Heart left ventricle (tissue), 16 donors: ENCODE data around the gene ESM1. TPM values are rescaled to one million over a fixed set of nuclear protein-coding genes. Genes with fewer than 3 reads are reported as not detected.

Experiments
- ATAC-seq, 4 donors: fragments of 200-7000 bp; cut with Tn5 transposase; one replicate each; pipeline ENCODE4 v1.9.1; 2020 to 2022; ENCODE audit warnings: moderate library complexity in 4 of 4, mild to moderate bottlenecking in 3 of 4, moderate number of reproducible peaks in 1 of 4
- DNase-seq, 5 donors: peaks; one replicate each; pipeline ENCODE4 v3.0.0-alpha.2; 2020
- H3K27ac ChIP-seq, 12 donors: fragments of 200-600 bp; sonication (generic) in 4 of 12; one replicate each; pipeline versions ENCODE4 v1.5.0 to v1.8.0; 2016 to 2022; ENCODE audit warnings: mild to moderate bottlenecking in 2 of 12
- H3K27me3 ChIP-seq, 9 donors: fragments of 200-600 bp; sonication (generic) in 2 of 9; one replicate each; pipeline versions ENCODE4 v1.5.1 to v1.8.0; 2016 to 2022; ENCODE audit warnings: mild to moderate bottlenecking in 3 of 9
- H3K36me3 ChIP-seq, 9 donors: fragments of 200-600 bp; sonication (generic) in 2 of 9; one replicate each; pipeline versions ENCODE4 v1.5.0 to v1.8.0; 2018 to 2022; ENCODE audit warnings: mild to moderate bottlenecking in 2 of 9
- H3K4me1 ChIP-seq, 12 donors: fragments of 200-600 bp; sonication (generic) in 4 of 12; one replicate each; pipeline versions ENCODE4 v1.5.0 to v1.8.0; 2016 to 2022; ENCODE audit warnings: mild to moderate bottlenecking in 3 of 12
- H3K4me3 ChIP-seq, 12 donors: fragments of 200-600 bp; sonication (generic) in 4 of 12; one replicate each; pipeline versions ENCODE4 v1.5.0 to v1.8.0; 2017 to 2022; ENCODE audit warnings: mild to moderate bottlenecking in 9 of 12, moderate library complexity in 4 of 12
- H3K9me3 ChIP-seq, 12 donors: fragments of 200-600 bp; sonication (generic) in 4 of 12; one replicate each; pipeline versions ENCODE4 v1.5.0 to v1.8.0; 2016 to 2022; ENCODE audit warnings: mild to moderate bottlenecking in 1 of 12
- CTCF ChIP-seq, 12 donors: fragments of 200-600 bp; sonication (generic) in 4 of 12; IDR thresholded peaks; one replicate each; pipeline versions ENCODE4 v1.5.0 to v1.8.0; 2018 to 2022; ENCODE audit warnings: antibody characterized with exemption in 12 of 12, mild to moderate bottlenecking in 5 of 12
- POLR2A ChIP-seq, 2 donors: fragments of 450-650 bp; IDR thresholded peaks; one replicate each; pipeline ENCODE4 v1.6.1; 2017; ENCODE audit warnings: antibody characterized with exemption in 2 of 2, mild to moderate bottlenecking in 2 of 2, moderate library complexity in 2 of 2
- WGBS, 4 donors: extraction: QIAGEN DNeasy Blood & Tissue Kit in 2 of 4; methylation state at CpG; one replicate each; pipeline versions ENCODE4 v1.1.5 to v1.1.7; 2013 to 2018; 5-methylcytosine and 5-hydroxymethylcytosine counted together
- intact Hi-C, 10 donors: fragments of 100-400 bp; cut with DNase I; formaldehyde crosslinking; loops; one replicate each; pipeline versions ENCODE4 v1.11.1 to v1.14.2; 2022
- polyA plus RNA-seq, 2 donors: library from polyadenylated mRNA; stranded (reverse); fragments of 200-250 nt; gene quantifications; one replicate each; pipeline ENCODE4 v1.2.3, GENCODE V29; 2013
- total RNA-seq, 9 donors: library from RNA; depleted of rRNA in 2 of 9; stranded (reverse); fragments of >200 nt in 2 of 9; fragmentation: NEBNext Ultra II Directional in 3 of 9; extraction: Animal tissue kit (Norgen Biotek cat#: 25700) in 3 of 9; gene quantifications; one replicate each; pipeline versions ENCODE4 v1.1.0 to v1.2.4, GENCODE V29; 2016 to 2023
- donor health status: ischemic (EF 13 %, LVEDD 7.1; RV severe dilation, severe dysfunction).
- donor health status: healthy with polysubstance abuse.
- donor health status: DM: no; HTN: yes; CAD: no.
- donor health status: DM: no; HTN: no; CAD: no.
- donor health status: ischemic (EF 25% LVEDD 6.9; RV normal size, moderate dysfunction).
- donor health status: ischemic (EF 25% LVEDD 5.7; RV mildly dilated, moderate dysfunction).
- donor health status: healthy.
- donor health status: DM: yes; HTN: yes; CAD: no.
- donor health status: ischemic (EF 35%, LVEDD 5.7; RV mildly dilated, moderate dysfunction).
- donor health status: nonischemic (EF 11% LVEDD 7.7; RV severe dilation, severe dysfunction).
- donor health status: DM: yes; HTN: yes; CAD: no.
- donor health status: PGD.
- donor health status: ischemic (EF 29% LVEDD 5.4; RV normal size, mild dysfunction).
- donor health status: nonischemic (EF 23%, LVEDD 6.1; RV moderate dilation, normal function).

Gene ESM1
- total and polyA plus RNA-seq, 11 donors = 0.23 to 3.8 (median 0.77) TPM; not detected in 5

- Histone ChIP-seq H3K4me1 (no peaks in the 10 kb centered on the region), H3K27ac (no peak overlapping the region), H3K36me3 (no peaks in the 10 kb centered on the region), H3K9me3 (no peaks in the 10 kb centered on the region), H3K27me3 (peaks cover 0 to 5% (median 0%) of the 10 kb centered on the region in 9 donors), H3K4me3 (no peak overlapping the region)
- ATAC-seq = no peak
- no peak for DNase-seq
- intact Hi-C loops = loop anchor here in 1 of 10 donors (10.0 kb wide), 1 partner anchor 62 kb away; no protein-coding TSS in a partner anchor
- 70 to 81% (median 79%) methylated on average over 5 of the region's 5 CpGs for WGBS, 4 donors
- no peak for TF ChIP-seq CTCF (IDR thresholded peaks at IDR 0.05)
- no peak for TF ChIP-seq POLR2A (IDR thresholded peaks at IDR 0.05)
These were observed 11.1 kb upstream of the ESM1 start for GRCh38 chr5:54996466-54996865.

- Histone ChIP-seq H3K27me3 (peaks cover 0 to 7% (median 0%) of the 10 kb centered on the region in 9 donors), H3K4me3 (no peak overlapping the region), H3K9me3 (no peaks in the 10 kb centered on the region), H3K36me3 (no peaks in the 10 kb centered on the region), H3K27ac (no peak overlapping the region), H3K4me1 (no peaks in the 10 kb centered on the region)
- no peak for TF ChIP-seq CTCF (IDR thresholded peaks at IDR 0.05)
- no peak for TF ChIP-seq POLR2A (IDR thresholded peaks at IDR 0.05)
- DNase-seq (no peak), ATAC-seq (no peak)
- intact Hi-C loops = loop anchor here in 1 of 10 donors (10.0 kb wide), 1 partner anchor 60 kb away; no protein-coding TSS in a partner anchor
- 89 to 97% (median 92%) methylated on average over 3 of the region's 3 CpGs for WGBS, 4 donors
These were observed 9.8 kb upstream of the ESM1 start for GRCh38 chr5:54995168-54995567.

- Histone ChIP-seq H3K27ac (no peak overlapping the region), H3K36me3 (no peaks in the 10 kb centered on the region), H3K27me3 (peaks cover 0 to 10% (median 0%) of the 10 kb centered on the region in 9 donors), H3K4me1 (no peaks in the 10 kb centered on the region), H3K9me3 (no peaks in the 10 kb centered on the region), H3K4me3 (no peak overlapping the region)
- intact Hi-C loops = loop anchor here in 1 of 10 donors (10.0 kb wide), 1 partner anchor 60 kb away; no protein-coding TSS in a partner anchor
- ATAC-seq (no peak), DNase-seq (no peak)
- 55 to 62% (median 58%) methylated on average over 2 of the region's 2 CpGs for whole genome bisulfite sequencing, 4 donors
- TF ChIP-seq POLR2A (IDR thresholded peaks at IDR 0.05) (no peak), CTCF (IDR thresholded peaks at IDR 0.05) (no peak)
These were observed 9.2 kb upstream of the ESM1 start for GRCh38 chr5:54994628-54995027.

- H3K9me3 ChIP-seq = no peaks in the 10 kb centered on the region
- intact Hi-C loops = loop anchor here in 1 of 10 donors (10.0 kb wide), 1 partner anchor 59 kb away; no protein-coding TSS in a partner anchor
- no peak overlapping the region for H3K4me3 ChIP-seq
- TF ChIP-seq POLR2A (IDR thresholded peaks at IDR 0.05) = no peak
- TF ChIP-seq CTCF (IDR thresholded peaks at IDR 0.05) = no peak
- WGBS, 4 donors = 33 to 49% (median 45%) methylated on average over 2 of the region's 2 CpGs
- H3K4me1 ChIP-seq = no peaks in the 10 kb centered on the region
- H3K27ac ChIP-seq = no peak overlapping the region
- ATAC-seq (no peak), DNase-seq (no peak)
- H3K36me3 ChIP-seq = no peaks in the 10 kb centered on the region
- peaks cover 0 to 11% (median 0%) of the 10 kb centered on the region in 9 donors for H3K27me3 ChIP-seq
These were observed 7.9 kb upstream of the ESM1 start for GRCh38 chr5:54993318-54993717.
